Adrenal gland (tissue), 5 donors: Measurements from ENCODE around the gene SETD6.

Experiments used
- POLR2A ChIP-seq, 2 donors: fragments of 450-650 bp; IDR thresholded peaks; one replicate each; pipeline ENCODE4 v1.6.1; 2017; ENCODE audit warnings: antibody characterized with exemption in 2 of 2, mild to moderate bottlenecking in 2 of 2, moderate library complexity in 1 of 2
- TF ChIP-seq, protein P1 (sequence below), 6 experiments: fragments of 450-650 bp in 4 of 6; fragments of 200-600 bp in 2 of 6; sonication (generic) in 1 of 6; IDR thresholded peaks; 1 replicate in 5 of 6; 2 replicates in 1 of 6; pipeline versions ENCODE4 v1.5.1 to v1.8.0; 2016 to 2021; ENCODE audit warnings: antibody characterized with exemption in 6 of 6, mild to moderate bottlenecking in 2 of 6, moderate library complexity in 1 of 6
- donor health status: DM: no; HTN: no; CAD: no.

DNA sequence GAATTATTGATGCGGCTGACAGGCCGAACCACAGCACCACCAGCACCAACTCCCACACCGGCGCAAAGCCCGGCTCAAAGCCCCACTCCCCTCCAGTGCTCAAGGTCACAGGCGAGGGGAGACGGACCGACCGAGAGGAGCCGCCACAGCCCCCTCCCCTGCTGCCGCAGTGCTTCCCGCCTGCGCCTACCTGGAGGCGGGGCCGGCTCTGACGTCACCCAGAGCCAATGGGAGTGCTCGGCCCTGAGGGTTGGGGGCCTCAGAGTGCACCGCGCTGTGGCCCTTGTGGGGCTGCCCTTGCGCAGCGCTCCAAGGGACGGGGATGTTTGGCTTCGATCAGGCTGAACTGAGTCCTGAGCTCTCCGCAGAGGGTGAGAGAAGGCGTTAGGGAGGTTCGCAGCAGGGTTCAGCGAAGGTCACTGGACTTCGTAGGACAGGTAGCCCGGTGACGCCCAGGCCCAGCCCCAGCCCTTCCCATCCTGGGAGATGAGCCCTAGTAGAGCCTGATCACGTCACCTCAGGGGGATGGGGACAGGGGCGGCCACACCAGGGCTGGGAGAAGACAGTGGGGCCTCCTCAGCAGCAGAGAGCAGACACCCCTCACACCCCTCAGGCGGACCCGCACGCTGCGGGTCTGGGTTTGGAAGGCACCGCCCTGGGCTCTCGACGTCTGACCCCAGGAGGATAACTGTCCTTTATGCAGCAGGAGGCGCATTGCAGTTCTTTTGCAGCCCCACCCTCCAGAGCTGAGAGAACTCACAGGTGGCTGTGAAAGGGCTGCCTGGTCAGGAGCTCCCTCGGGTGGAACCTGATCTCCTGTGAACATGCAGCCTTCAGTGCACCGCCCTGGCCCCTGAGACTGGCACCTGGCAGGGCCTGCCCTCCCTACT lies 13.8 kb upstream of the SETD6 start:
- TF ChIP-seq, protein P1, sequence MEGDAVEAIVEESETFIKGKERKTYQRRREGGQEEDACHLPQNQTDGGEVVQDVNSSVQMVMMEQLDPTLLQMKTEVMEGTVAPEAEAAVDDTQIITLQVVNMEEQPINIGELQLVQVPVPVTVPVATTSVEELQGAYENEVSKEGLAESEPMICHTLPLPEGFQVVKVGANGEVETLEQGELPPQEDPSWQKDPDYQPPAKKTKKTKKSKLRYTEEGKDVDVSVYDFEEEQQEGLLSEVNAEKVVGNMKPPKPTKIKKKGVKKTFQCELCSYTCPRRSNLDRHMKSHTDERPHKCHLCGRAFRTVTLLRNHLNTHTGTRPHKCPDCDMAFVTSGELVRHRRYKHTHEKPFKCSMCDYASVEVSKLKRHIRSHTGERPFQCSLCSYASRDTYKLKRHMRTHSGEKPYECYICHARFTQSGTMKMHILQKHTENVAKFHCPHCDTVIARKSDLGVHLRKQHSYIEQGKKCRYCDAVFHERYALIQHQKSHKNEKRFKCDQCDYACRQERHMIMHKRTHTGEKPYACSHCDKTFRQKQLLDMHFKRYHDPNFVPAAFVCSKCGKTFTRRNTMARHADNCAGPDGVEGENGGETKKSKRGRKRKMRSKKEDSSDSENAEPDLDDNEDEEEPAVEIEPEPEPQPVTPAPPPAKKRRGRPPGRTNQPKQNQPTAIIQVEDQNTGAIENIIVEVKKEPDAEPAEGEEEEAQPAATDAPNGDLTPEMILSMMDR (IDR thresholded peaks at IDR 0.05): no peak
- no peak for TF ChIP-seq POLR2A (IDR thresholded peaks at IDR 0.05)
